ENCODE results near the gene FTHL17.

The FTHL17 gene

GRCh38 chrX:31071725-31072124 is at the start of gene FTHL17:
Gene FTHL17, minus strand, starts transcription at chrX:31072041. Its CDS starts 88 bp downstream, at chrX:31071953.
- no peak for DNase-seq
- no peak for ATAC-seq

- no peak for ATAC-seq
- no peak for DNase-seq
These were observed 45.4 kb upstream of the FTHL17 start for GRCh38 chrX:31117266-31117665.

- no peak for DNase-seq
- no peak for ATAC-seq
These were observed 43.6 kb upstream of the FTHL17 start for GRCh38 chrX:31115398-31115797.

GRCh38 chrX:31114858-31115257 is 43.0 kb upstream of the FTHL17 start:
- DNase-seq = no peak
- no peak for ATAC-seq

GRCh38 chrX:31112226-31112999 is 40.6 kb upstream of the FTHL17 start:
- no peak for DNase-seq
- no peak for ATAC-seq

GRCh38 chrX:31110657-31111056 is 38.8 kb upstream of the FTHL17 start:
- ATAC-seq = no peak
- DNase-seq = no peak

- peak; percentile 44 for DNase-seq
These were observed 27.8 kb upstream of the FTHL17 start for GRCh38 chrX:31099536-31100090.

GRCh38 chrX:31098079-31098478 is 26.2 kb upstream of the FTHL17 start:
- ATAC-seq (no peak), DNase-seq (no peak)

More at GRCh38 chrX:31099536-31100090, 27.8 kb upstream of the FTHL17 start:
- ATAC-seq = peak; percentile 96

- no peak for DNase-seq
- no peak for ATAC-seq
These were observed 21.8 kb upstream of the FTHL17 start for GRCh38 chrX:31093639-31093975.

GRCh38 chrX:31092970-31093638 is 21.3 kb upstream of the FTHL17 start:
- DNase-seq (no peak), ATAC-seq (no peak)

- ATAC-seq = no peak
- no peak for DNase-seq
These were observed 20.6 kb upstream of the FTHL17 start for GRCh38 chrX:31092476-31092875.

- ATAC-seq = no peak
- DNase-seq = no peak
These were observed 20.0 kb upstream of the FTHL17 start for GRCh38 chrX:31091819-31092218.

- ATAC-seq (no peak), DNase-seq (no peak)
These were observed 2.7 kb upstream of the FTHL17 start for GRCh38 chrX:31074522-31074921.

GRCh38 chrX:31071262-31071661 is 579 bp downstream of the FTHL17 start:
- ATAC-seq (no peak), DNase-seq (no peak)

- DNase-seq (no peak), ATAC-seq (peak; percentile 81)
These were observed 1.8 kb downstream of the FTHL17 start for GRCh38 chrX:31070057-31070468.

GRCh38 chrX:31063114-31063513 is 8.7 kb downstream of the FTHL17 start:
- ATAC-seq = no peak
- DNase-seq = no peak

- ATAC-seq (no peak), DNase-seq (no peak)
These were observed 10.8 kb downstream of the FTHL17 start for GRCh38 chrX:31061091-31061490.

- ATAC-seq = no peak
- DNase-seq = no peak
These were observed 11.8 kb downstream of the FTHL17 start for GRCh38 chrX:31060016-31060415.

GRCh38 chrX:31058284-31058683 is 13.6 kb downstream of the FTHL17 start:
- ATAC-seq (no peak), DNase-seq (no peak)

GRCh38 chrX:31057691-31058090 is 14.2 kb downstream of the FTHL17 start:
- DNase-seq (no peak), ATAC-seq (peak; percentile 55)

GRCh38 chrX:31057291-31057690 is 14.6 kb downstream of the FTHL17 start:
- DNase-seq (no peak), ATAC-seq (peak; percentile 32)

GRCh38 chrX:31053621-31054020 is 18.2 kb downstream of the FTHL17 start:
- ATAC-seq (no peak), DNase-seq (no peak)

GRCh38 chrX:31039327-31039711 is 32.5 kb downstream of the FTHL17 start:
- DNase-seq = no peak
- ATAC-seq = no peak
